Measurements from ENCODE around the gene UMODL1. TPM values are rescaled to one million over a fixed set of nuclear protein-coding genes. Genes with fewer than 3 reads are reported as not detected.
A peak's percentile ranks its signal among the peaks of the same experiment; 100 is the strongest.

The UMODL1 gene
- total RNA-seq, 2 experiments from 2014 or later = 0.10 to 0.21 TPM

DNA sequence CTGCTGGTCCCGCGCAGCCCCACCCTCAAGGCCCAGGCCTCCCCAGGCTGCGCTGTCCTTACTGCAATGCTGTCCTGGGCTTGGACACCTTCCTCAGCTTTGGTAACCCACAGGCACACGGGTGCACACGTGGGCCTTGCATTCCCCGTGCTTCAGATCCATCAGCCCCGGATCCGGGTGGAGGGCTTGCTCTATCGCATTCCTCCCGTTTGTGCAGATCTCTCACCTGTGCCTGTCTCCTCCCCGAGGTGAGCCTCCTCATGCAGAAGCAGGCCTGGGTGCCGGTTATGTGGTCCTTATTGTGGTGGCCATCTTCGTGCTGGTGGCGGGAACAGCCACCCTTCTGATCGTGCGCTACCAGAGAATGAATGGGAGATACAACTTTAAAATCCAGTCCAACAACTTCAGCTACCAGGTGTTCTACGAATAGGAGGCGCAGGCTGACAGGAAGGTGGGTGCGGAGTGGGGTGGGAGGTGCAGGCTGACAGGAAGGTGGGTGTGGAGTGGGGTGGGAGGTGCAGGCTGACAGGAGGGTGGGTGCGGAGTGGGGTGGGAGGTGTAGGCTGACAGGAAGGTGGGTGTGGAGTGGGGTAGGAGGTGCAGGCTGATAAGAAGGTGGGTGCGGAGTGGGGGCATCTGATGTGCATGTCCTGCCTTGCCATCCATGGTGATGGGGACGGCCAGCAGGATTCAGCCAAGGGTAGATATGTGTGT is 66.2 kb downstream of the UMODL1 start:
- no peaks in the 10 kb centered on the region for H3K4me1 Mint-ChIP-seq
- no peaks in the 10 kb centered on the region for H3K36me3 Mint-ChIP-seq (ENCODE audit: low read depth)
- no peaks in the 10 kb centered on the region for H3K9me3 Mint-ChIP-seq
- POLR2A ChIA-PET = no interaction called here
- H3K27ac Mint-ChIP-seq = no peak overlapping the region
- DNase-seq = no peak
- no peaks in the 10 kb centered on the region for H3K27me3 Mint-ChIP-seq
- no peak overlapping the region for H3K4me3 Mint-ChIP-seq
- CTCF ChIA-PET = no interaction called here

DNA sequence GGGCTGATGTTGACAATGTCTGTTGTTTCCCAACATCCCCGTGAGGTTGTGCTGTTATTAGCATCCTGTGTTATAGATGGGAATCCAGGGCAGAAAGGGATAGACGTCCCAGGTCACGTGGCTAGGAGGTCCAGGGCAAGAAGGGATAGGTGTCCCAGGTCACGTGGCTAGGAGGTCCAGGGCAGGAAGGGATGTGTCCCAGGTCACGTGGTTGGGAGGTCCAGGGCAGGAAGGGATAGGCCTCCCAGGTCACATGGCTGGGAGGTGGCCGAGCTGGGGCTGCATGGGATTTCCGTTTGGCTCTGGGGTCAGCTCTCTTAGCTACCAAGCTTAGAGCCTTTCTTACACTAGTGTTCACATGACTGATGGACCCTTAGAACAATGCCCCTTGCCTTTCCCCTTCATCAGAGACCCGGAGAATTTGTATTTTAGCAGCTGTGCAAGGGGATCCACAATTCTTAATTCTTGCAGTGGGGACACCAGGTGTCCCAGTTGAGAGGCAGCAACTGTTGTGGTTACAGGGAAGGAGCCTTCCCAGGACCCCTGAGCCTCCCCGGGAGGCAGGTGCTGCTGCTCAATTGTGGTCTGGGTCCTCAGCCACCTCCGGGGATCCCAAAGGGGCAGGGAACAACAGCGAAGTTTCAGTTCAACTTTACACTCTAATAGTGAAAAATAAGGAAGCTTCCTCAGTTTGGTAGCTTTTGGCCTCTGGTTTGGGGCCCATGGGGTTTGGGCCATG is 69.2 kb downstream of the UMODL1 start:
- ChIA-PET POLR2A (no interaction called here), CTCF (interaction anchor here (1.2 to 1.6 kb wide), 3 partner anchors 24 to 198 kb away, joined by 3 to 4 read pairs (median 3); no protein-coding TSS in a partner anchor)
- no peak overlapping the region for H3K4me3 Mint-ChIP-seq
- H3K4me1 Mint-ChIP-seq = peaks cover 2% of the 10 kb centered on the region
- H3K27me3 Mint-ChIP-seq = no peaks in the 10 kb centered on the region
- no peaks in the 10 kb centered on the region for H3K36me3 Mint-ChIP-seq (ENCODE audit: low read depth)
- H3K27ac Mint-ChIP-seq = no peak overlapping the region
- no peak for DNase-seq
- H3K9me3 Mint-ChIP-seq = no peaks in the 10 kb centered on the region

DNA sequence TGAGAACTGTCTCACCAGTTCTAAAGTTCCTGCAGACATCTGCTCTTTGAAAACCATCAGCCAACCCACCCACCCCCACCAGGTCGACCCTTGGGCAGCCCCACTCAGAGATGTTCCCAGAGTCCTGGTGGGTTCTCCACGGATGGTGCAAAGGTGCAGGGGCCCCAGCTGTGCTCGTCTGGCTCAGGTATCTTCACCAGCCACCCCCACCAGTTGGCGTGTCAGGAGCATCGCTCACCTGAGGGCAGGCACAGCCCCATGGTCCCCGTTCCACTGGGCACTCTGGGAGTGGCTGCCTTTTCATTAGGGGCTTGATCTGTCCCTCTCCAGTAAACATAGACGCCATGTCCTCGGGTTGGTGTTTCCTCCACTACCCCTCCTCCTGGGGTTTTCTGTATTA is 70.5 kb downstream of the UMODL1 start:
- Mint-ChIP-seq H3K4me1 (peaks cover 8% of the 10 kb centered on the region), H3K4me3 (no peak overlapping the region), H3K27ac (no peak overlapping the region), H3K36me3 (ENCODE audit: low read depth) (no peaks in the 10 kb centered on the region), H3K27me3 (no peaks in the 10 kb centered on the region), H3K9me3 (no peaks in the 10 kb centered on the region)
- ChIA-PET POLR2A (no interaction called here), CTCF (interaction anchor here (1.6 kb wide), 1 partner anchor 23 kb away, joined by 3 read pairs; no protein-coding TSS in a partner anchor)
- DNase-seq = no peak

DNA sequence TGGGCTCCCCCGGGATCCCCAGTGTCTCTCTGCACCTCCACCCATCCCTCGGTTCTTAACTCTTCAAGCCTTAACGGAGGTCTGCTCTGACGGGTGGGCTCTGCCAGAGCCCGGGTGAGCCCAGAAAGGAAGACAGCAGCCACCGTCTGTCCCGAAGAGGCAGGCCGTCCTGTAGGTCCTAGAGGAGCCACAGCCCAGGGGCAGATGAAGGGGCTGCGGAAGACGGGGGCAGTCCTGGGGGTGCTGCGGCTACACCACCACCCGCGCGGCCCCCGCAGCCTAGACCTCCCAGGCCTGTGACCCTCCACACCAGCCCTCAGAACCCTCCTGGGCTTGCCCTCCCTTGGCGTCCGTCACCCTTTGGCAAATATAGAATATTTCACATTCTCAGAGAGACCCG is 71.0 kb downstream of the UMODL1 start:
- no peaks in the 10 kb centered on the region for H3K27me3 Mint-ChIP-seq
- POLR2A ChIA-PET = no interaction called here
- no peak for DNase-seq
- H3K9me3 Mint-ChIP-seq = no peaks in the 10 kb centered on the region
- no peak overlapping the region for H3K27ac Mint-ChIP-seq
- CTCF ChIA-PET = interaction anchor here (1.0 kb wide), 1 partner anchor 116 kb away, joined by 4 read pairs; no protein-coding TSS in a partner anchor
- peaks cover 8% of the 10 kb centered on the region for H3K4me1 Mint-ChIP-seq
- no peak overlapping the region for H3K4me3 Mint-ChIP-seq
- H3K36me3 Mint-ChIP-seq (ENCODE audit: low read depth) = no peaks in the 10 kb centered on the region

DNA sequence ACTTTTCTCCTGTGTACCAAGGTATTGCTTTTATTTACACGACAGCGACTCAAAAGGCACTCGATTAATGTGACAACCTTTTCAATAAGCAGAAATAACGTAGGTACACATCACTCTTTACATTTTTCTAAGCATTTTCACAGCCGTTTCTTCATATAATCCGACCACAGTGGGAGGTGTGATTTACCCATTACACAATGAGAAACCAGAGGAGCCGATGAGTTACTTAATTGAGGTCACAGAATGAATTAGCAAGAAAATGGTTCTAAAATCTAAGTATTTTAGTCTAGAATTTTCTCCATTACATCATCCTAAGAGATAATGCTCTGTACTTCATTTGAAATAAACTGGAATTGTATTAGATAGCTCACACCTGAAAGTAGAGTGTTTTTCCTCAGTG is 71.5 kb downstream of the UMODL1 start:
- H3K27me3 Mint-ChIP-seq = no peaks in the 10 kb centered on the region
- POLR2A ChIA-PET = no interaction called here
- peaks cover 8% of the 10 kb centered on the region for H3K4me1 Mint-ChIP-seq
- no peak for DNase-seq
- H3K9me3 Mint-ChIP-seq = no peaks in the 10 kb centered on the region
- H3K36me3 Mint-ChIP-seq (ENCODE audit: low read depth) = no peaks in the 10 kb centered on the region
- CTCF ChIA-PET = interaction anchor here (1.0 kb wide), 1 partner anchor 116 kb away, joined by 4 read pairs; no protein-coding TSS in a partner anchor
- H3K27ac Mint-ChIP-seq = no peak overlapping the region
- H3K4me3 Mint-ChIP-seq = no peak overlapping the region

DNA sequence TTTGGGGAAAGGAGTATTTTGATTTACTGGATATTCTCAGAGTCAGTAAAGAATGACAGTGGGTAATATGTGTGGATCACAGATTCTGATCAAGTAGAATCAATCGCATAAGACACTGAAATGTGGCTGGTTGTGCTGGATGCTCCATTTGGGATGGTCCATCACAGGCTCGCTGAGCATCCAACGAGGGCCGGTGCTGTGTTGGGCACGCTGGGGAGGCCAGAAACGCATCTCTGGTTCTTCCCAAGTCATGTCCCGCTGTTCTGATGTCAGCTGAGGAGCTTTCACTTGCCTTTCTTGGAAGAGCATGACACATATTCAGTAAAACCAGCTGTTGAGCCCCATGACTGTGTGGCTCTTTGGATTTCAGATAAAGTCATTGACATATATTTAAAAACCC is 72.0 kb downstream of the UMODL1 start:
- no peak overlapping the region for H3K27ac Mint-ChIP-seq
- no peak overlapping the region for H3K4me3 Mint-ChIP-seq
- H3K27me3 Mint-ChIP-seq = no peaks in the 10 kb centered on the region
- ChIA-PET CTCF (no interaction called here), POLR2A (interaction anchor here (0.5 kb wide), 1 partner anchor 116 kb away, joined by 3 read pairs; no protein-coding TSS in a partner anchor)
- no peaks in the 10 kb centered on the region for H3K9me3 Mint-ChIP-seq
- no peaks in the 10 kb centered on the region for H3K36me3 Mint-ChIP-seq (ENCODE audit: low read depth)
- DNase-seq = no peak
- peaks cover 8% of the 10 kb centered on the region for H3K4me1 Mint-ChIP-seq

DNA sequence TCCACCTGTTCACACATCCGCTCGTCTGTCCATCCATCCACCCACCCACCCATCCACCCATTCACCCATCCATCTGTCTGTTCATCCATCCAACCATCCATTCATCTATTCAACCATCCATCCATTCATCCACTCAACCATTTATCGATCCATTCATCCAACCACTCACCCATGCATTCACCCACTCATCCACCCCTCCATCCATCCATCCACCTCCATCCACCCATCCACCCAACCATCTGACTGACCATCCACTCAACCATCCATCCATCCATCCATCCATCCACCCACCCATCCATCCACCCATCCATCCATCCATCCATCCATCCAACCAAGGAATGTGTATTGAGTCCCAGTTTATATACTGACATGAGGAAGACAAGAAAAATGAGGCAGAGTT is 73.1 kb downstream of the UMODL1 start:
- POLR2A ChIA-PET = no interaction called here

DNA sequence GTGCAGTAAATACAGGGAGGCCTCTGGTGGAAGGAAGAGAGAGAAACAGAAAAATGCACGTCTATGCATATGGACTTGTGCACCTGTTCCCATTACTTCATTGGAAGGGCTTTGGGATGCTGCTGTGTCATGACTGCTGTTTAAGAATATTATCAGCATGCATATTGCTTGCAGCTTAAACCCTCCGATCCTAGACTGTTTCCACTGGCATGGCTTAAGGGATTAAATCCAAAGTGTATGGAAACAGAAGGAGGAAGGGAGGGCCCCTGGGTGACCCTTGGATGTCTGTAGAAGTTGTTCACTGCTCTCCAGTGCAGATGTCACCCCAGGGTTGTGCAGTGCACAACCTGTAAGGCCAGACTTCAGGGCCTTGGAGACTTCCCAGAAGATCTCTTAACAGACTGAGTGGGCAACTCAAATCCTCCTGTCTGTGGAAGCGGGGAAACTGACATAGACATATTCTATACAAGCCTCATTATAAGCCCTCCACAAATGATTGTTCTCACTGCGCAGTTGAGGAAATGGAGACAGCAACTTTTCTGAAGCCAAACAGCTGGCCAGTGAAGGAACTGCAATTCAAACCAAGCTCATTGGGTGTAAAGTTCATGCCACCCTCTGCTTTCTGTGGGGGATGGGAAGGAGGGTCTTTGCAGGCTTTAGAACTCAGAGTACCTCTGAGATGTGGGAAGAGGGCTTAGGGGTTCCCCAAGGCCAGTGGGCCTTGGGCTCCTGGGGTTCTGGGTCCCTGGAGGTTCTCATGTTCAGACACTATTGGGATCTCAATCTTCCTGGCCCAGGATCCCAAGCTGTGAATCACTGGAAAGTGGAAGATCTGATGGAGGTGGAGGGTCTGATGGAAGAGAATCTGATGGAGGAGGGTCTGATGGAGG is 73.8 kb downstream of the UMODL1 start:
- ChIA-PET CTCF (interaction anchor here (0.6 to 4.7 kb wide), 21 partner anchors 10 to 305 kb away, joined by 3 to 52 read pairs (median 3); no protein-coding TSS in a partner anchor), POLR2A (no interaction called here)
- Mint-ChIP-seq H3K4me1 (peaks cover 8% of the 10 kb centered on the region), H3K27me3 (no peaks in the 10 kb centered on the region), H3K4me3 (no peak overlapping the region), H3K9me3 (no peaks in the 10 kb centered on the region), H3K27ac (no peak overlapping the region), H3K36me3 (ENCODE audit: low read depth) (no peaks in the 10 kb centered on the region)
- no peak for DNase-seq

More for the DNA sequence above, 73.1 kb downstream of the UMODL1 start:
- DNase-seq = no peak
- CTCF ChIA-PET = interaction anchor here (1.8 to 2.2 kb wide), 2 partner anchors 27 to 101 kb away, joined by 6 to 7 read pairs; no protein-coding TSS in a partner anchor
- Mint-ChIP-seq H3K9me3 (no peaks in the 10 kb centered on the region), H3K36me3 (ENCODE audit: low read depth) (no peaks in the 10 kb centered on the region), H3K4me3 (no peak overlapping the region), H3K27ac (no peak overlapping the region), H3K27me3 (no peaks in the 10 kb centered on the region), H3K4me1 (peaks cover 8% of the 10 kb centered on the region)

DNA sequence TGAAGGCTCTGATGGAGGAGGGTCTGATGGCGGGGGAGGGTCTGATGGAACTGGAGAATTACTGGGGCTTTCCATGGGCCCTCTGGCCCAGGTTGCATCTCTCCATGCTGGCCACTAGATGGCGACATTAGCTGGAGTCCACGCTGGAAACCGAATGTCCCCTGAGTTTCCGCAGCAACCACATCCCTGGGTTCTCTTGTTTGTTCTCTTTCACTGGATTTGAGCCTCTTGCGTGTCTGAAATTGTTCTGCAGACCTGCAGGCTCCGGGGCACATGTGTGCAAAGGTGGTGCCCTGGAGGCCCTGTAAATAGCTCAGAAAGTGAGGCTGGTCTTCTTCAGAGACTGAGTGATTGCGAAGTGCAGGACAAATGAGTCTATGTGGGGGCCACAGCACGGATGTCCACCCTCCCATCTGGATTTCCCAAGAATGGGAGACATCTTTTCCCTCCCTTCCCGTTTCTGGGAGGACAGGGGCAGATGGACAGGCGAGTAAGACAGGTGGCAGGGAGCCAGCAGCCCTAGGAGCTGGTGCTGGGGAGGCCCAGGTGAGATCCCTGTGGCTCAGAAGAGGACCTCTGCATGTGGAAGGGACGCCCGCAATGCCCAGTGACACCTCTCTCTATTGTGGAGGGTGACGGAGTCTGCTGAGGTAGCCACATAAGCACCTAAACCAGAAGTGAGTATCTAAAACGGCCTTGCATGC is 74.6 kb downstream of the UMODL1 start:
- no peaks in the 10 kb centered on the region for H3K36me3 Mint-ChIP-seq (ENCODE audit: low read depth)
- CTCF ChIA-PET = interaction anchor here (0.6 to 4.7 kb wide), 27 partner anchors 9 to 304 kb away, joined by 3 to 52 read pairs (median 3); no protein-coding TSS in a partner anchor
- peaks cover 8% of the 10 kb centered on the region for H3K4me1 Mint-ChIP-seq
- peak; percentile 76 for DNase-seq
- no peaks in the 10 kb centered on the region for H3K27me3 Mint-ChIP-seq
- H3K4me3 Mint-ChIP-seq = no peak overlapping the region
- peak overlapping the region; percentile 36 for H3K27ac Mint-ChIP-seq
- H3K9me3 Mint-ChIP-seq = no peaks in the 10 kb centered on the region
- POLR2A ChIA-PET = no interaction called here

DNA sequence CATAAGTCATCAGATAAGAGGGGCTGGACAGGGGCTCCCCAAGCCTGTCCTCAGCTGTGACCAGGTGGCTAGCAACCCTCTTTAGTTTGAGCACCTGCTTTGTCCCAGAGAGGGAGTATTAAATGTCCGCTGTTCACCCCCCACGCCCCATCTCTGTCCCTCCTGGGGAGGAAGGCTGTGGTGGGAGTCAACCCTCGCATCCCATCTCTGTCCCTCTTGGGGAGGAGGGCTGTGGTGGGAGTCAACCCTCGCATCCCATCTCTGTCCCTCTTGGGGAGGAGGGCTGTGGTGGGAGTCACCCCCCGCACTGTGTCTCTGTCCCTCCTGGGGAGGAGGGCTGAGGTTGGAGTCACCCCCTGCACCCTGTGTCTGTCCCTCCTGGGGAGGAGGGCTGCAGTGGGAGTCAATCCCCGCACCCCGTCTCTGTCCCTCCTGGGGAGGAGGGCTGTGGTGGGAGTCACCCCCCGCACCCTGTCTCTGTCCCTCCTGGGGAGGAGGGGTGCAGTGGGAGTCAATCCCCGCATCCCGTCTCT is 75.2 kb downstream of the UMODL1 start:
- H3K27me3 Mint-ChIP-seq = no peaks in the 10 kb centered on the region
- no peak overlapping the region for H3K4me3 Mint-ChIP-seq
- DNase-seq = no peak
- H3K4me1 Mint-ChIP-seq = peaks cover 8% of the 10 kb centered on the region
- CTCF ChIA-PET = interaction anchor here (0.7 to 4.7 kb wide), 18 partner anchors 9 to 304 kb away, joined by 3 to 52 read pairs (median 4); no protein-coding TSS in a partner anchor
- no peaks in the 10 kb centered on the region for H3K36me3 Mint-ChIP-seq (ENCODE audit: low read depth)
- POLR2A ChIA-PET = no interaction called here
- no peak overlapping the region for H3K27ac Mint-ChIP-seq
- H3K9me3 Mint-ChIP-seq = no peaks in the 10 kb centered on the region

DNA sequence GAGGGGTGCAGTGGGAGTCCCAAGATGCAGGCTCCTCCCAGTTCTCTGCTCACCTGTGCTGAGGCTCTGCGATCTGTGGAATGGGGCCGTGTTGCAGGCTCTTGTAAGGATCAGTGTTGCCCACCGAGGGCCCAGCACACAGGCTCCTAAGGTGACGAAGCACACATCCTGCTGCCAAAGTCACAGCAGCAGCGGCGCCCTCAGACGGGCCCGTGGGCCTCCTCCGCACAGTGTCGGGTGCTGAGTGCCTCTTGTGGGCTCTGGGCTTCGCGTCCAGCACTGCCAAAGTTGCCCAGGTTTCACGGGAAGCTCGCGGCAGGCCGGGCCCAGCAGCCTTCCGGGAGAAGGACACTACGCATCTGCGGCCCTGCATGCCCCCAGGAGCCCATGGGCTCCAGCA is 75.7 kb downstream of the UMODL1 start:
- H3K27me3 Mint-ChIP-seq = no peaks in the 10 kb centered on the region
- H3K4me3 Mint-ChIP-seq = no peak overlapping the region
- CTCF ChIA-PET = interaction anchor here (1.2 to 4.7 kb wide), 6 partner anchors 106 to 303 kb away, joined by 3 to 52 read pairs (median 5); no protein-coding TSS in a partner anchor
- no peaks in the 10 kb centered on the region for H3K9me3 Mint-ChIP-seq
- H3K36me3 Mint-ChIP-seq (ENCODE audit: low read depth) = no peaks in the 10 kb centered on the region
- no peak overlapping the region for H3K27ac Mint-ChIP-seq
- peaks cover 8% of the 10 kb centered on the region for H3K4me1 Mint-ChIP-seq
- no peak for DNase-seq
- POLR2A ChIA-PET = no interaction called here

All from activated CD4-positive, alpha-beta T cell treated with anti-CD3 and anti-CD28 coated beads, Interleukin-2, amount 10 ng/mL, durations not matched to agents 7 days and 5 days (primary cell).